Lower leg skin (tissue), 3 donors: ENCODE results near the gene LIPG.

Experiments
- CTCF ChIP-seq, 3 donors: fragments of 450-650 bp; IDR thresholded peaks; one replicate each; pipeline ENCODE4 v1.5.1; 2016; ENCODE audit warnings: antibody characterized with exemption in 3 of 3, mild to moderate bottlenecking in 3 of 3, moderate library complexity in 2 of 3
- POLR2A ChIP-seq, 2 donors: fragments of 450-650 bp; IDR thresholded peaks; one replicate each; pipeline ENCODE4 v1.6.1; 2016 to 2017; ENCODE audit warnings: antibody characterized with exemption in 2 of 2, mild to moderate bottlenecking in 1 of 2, moderate library complexity in 1 of 2

- no peak for TF ChIP-seq CTCF (IDR thresholded peaks at IDR 0.05)
- no peak for TF ChIP-seq POLR2A (IDR thresholded peaks at IDR 0.05)
Measured at GRCh38 chr18:49610022-49610445, 48.2 kb downstream of the LIPG start.
